OCI-LY1 (cell line): ENCODE measurements around the gene RXFP2.

Experiments
- CTCF ChIP-seq: fragments of 200-600 bp; sonication (generic), shearing (Covaris generic); IDR thresholded peaks from 2 replicates; pipeline ENCODE4 v1.5.1; 2017; ENCODE audit warnings: mild to moderate bottlenecking, antibody characterized with exemption, low read length, moderate library complexity, mixed read lengths
- EZH2 ChIP-seq: fragments of 200-600 bp; sonication (generic), shearing (Covaris generic); IDR thresholded peaks from 2 replicates; pipeline ENCODE4 v1.8.0; 2017; ENCODE audit warnings: borderline replicate concordance, mixed run types, mild to moderate bottlenecking, antibody characterized with exemption, low read length, moderate library complexity, mixed read lengths

DNA sequence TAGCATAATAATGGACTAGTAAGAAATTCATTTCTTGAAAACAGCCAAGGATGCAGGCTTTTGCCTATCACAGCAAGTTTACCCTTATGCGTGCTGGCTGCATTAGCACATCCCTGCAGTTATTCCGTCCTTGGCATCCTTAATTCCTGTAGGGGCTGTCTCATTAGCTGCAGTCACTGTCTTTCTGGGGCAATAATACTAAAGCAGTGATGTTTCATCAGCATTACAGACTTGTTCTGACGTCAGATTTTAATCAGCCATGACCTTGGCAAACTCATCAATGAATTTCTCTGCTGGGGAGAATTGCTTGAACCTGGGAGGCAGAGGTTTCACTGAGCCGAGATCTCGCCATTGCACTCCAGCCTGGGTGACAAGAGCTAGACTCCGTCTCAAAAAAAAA is 103.7 kb downstream of the RXFP2 start:
- no peak for TF ChIP-seq CTCF
- no peak for TF ChIP-seq EZH2
